Ramos (cell line): ENCODE data around the gene ZIC1.

Experiments
- in situ Hi-C: fragments of 300-500 bp; cut with MboI; formaldehyde crosslinking; loops from one replicate; pipeline ENCODE4 v1.14.3; 2022; ENCODE audit warnings: low sequenced_read_pairs; ENCODE audit not compliant: unreplicated experiment

ZIC1 gene

GRCh38 chr3:147418808-147419701 is 9.9 kb downstream of the ZIC1 start:
- in situ Hi-C loops = no loop called here

GRCh38 chr3:147419781-147420224 is 10.6 kb downstream of the ZIC1 start:
- in situ Hi-C loops = no loop called here

- in situ Hi-C loops = no loop called here
These were observed 11.4 kb downstream of the ZIC1 start for GRCh38 chr3:147420353-147421183.

GRCh38 chr3:147421184-147421912 is 12.2 kb downstream of the ZIC1 start:
- in situ Hi-C loops = no loop called here

GRCh38 chr3:147422196-147422595 is 13.0 kb downstream of the ZIC1 start:
- in situ Hi-C loops = no loop called here

- in situ Hi-C loops = no loop called here
These were observed 13.7 kb downstream of the ZIC1 start for GRCh38 chr3:147422601-147423536.

- in situ Hi-C loops = no loop called here
These were observed 14.3 kb downstream of the ZIC1 start for GRCh38 chr3:147423537-147423797.

- in situ Hi-C loops = no loop called here
These were observed 14.8 kb downstream of the ZIC1 start for GRCh38 chr3:147423798-147424580.

- in situ Hi-C loops = no loop called here
These were observed 15.6 kb downstream of the ZIC1 start for GRCh38 chr3:147424581-147425387.

GRCh38 chr3:147425388-147425850 is 16.3 kb downstream of the ZIC1 start:
- in situ Hi-C loops = no loop called here

GRCh38 chr3:147426931-147427330 is 17.8 kb downstream of the ZIC1 start:
- in situ Hi-C loops = no loop called here

- in situ Hi-C loops = no loop called here
These were observed 18.6 kb downstream of the ZIC1 start for GRCh38 chr3:147427746-147428145.

GRCh38 chr3:147428326-147428725 is 19.2 kb downstream of the ZIC1 start:
- in situ Hi-C loops = no loop called here

- in situ Hi-C loops = no loop called here
These were observed 19.6 kb downstream of the ZIC1 start for GRCh38 chr3:147428754-147429153.

GRCh38 chr3:147431751-147432150 is 22.6 kb downstream of the ZIC1 start:
- in situ Hi-C loops = no loop called here

- in situ Hi-C loops = no loop called here
These were observed 38.1 kb downstream of the ZIC1 start for GRCh38 chr3:147447224-147447623.

- in situ Hi-C loops = no loop called here
These were observed 40.5 kb downstream of the ZIC1 start for GRCh38 chr3:147449669-147450068.
